ENCODE data around the gene ITGAE.

ITGAE gene

GRCh38 chr17:3812284-3812683 is 11.3 kb upstream of the ITGAE start:
- in situ Hi-C loops (cut with HindIII; ENCODE audit: low pct_unique_long_range_greater_than_20kb, low sequenced_read_pairs): no loop called here
- no peak for DNase-seq (ENCODE audit: low read depth in 1 of 2, low spot score in 1 of 2)
- no peak for TF ChIP-seq JUND (IDR thresholded peaks at IDR 0.05; ENCODE audit: low read depth)

GRCh38 chr17:3810019-3810418 is 9.0 kb upstream of the ITGAE start:
- no peak for TF ChIP-seq JUND (IDR thresholded peaks at IDR 0.05; ENCODE audit: low read depth)
- in situ Hi-C loops (cut with HindIII; ENCODE audit: low pct_unique_long_range_greater_than_20kb, low sequenced_read_pairs): no loop called here
- no peak for DNase-seq (ENCODE audit: low read depth in 1 of 2, low spot score in 1 of 2)

- TF ChIP-seq JUND (IDR thresholded peaks at IDR 0.05; ENCODE audit: low read depth): no peak
- DNase-seq (ENCODE audit: low read depth in 1 of 2, low spot score in 1 of 2): no peak
- in situ Hi-C loops (cut with HindIII; ENCODE audit: low pct_unique_long_range_greater_than_20kb, low sequenced_read_pairs): no loop called here
Observed at GRCh38 chr17:3809135-3809534, 8.1 kb upstream of the ITGAE start.

GRCh38 chr17:3808701-3809100 is 7.7 kb upstream of the ITGAE start:
- in situ Hi-C loops (cut with HindIII; ENCODE audit: low pct_unique_long_range_greater_than_20kb, low sequenced_read_pairs): no loop called here
- DNase-seq (ENCODE audit: low read depth in 1 of 2, low spot score in 1 of 2): no peak
- TF ChIP-seq JUND (IDR thresholded peaks at IDR 0.05; ENCODE audit: low read depth): no peak

GRCh38 chr17:3805581-3805980 is 4.6 kb upstream of the ITGAE start:
- DNase-seq (ENCODE audit: low read depth in 1 of 2, low spot score in 1 of 2): no peak
- no peak for TF ChIP-seq JUND (IDR thresholded peaks at IDR 0.05; ENCODE audit: low read depth)
- in situ Hi-C loops (cut with HindIII; ENCODE audit: low pct_unique_long_range_greater_than_20kb, low sequenced_read_pairs): no loop called here

- no peak for DNase-seq (ENCODE audit: low read depth in 1 of 2, low spot score in 1 of 2)
- TF ChIP-seq JUND (IDR thresholded peaks at IDR 0.05; ENCODE audit: low read depth): no peak
- in situ Hi-C loops (cut with HindIII; ENCODE audit: low pct_unique_long_range_greater_than_20kb, low sequenced_read_pairs): no loop called here
Observed at GRCh38 chr17:3804503-3804931, 3.5 kb upstream of the ITGAE start.

- DNase-seq (ENCODE audit: low read depth in 1 of 2, low spot score in 1 of 2): no peak
- TF ChIP-seq JUND (IDR thresholded peaks at IDR 0.05; ENCODE audit: low read depth): no peak
- in situ Hi-C loops (cut with HindIII; ENCODE audit: low pct_unique_long_range_greater_than_20kb, low sequenced_read_pairs): no loop called here
Observed at GRCh38 chr17:3803308-3803640, 2.3 kb upstream of the ITGAE start.

- in situ Hi-C loops (cut with HindIII; ENCODE audit: low pct_unique_long_range_greater_than_20kb, low sequenced_read_pairs): no loop called here
Observed at GRCh38 chr17:3802461-3803307, 1.7 kb upstream of the ITGAE start.

GRCh38 chr17:3801792-3802191 is 804 bp upstream of the ITGAE start:
- TF ChIP-seq JUND (IDR thresholded peaks at IDR 0.05; ENCODE audit: low read depth): no peak
- in situ Hi-C loops (cut with HindIII; ENCODE audit: low pct_unique_long_range_greater_than_20kb, low sequenced_read_pairs): no loop called here
- DNase-seq (ENCODE audit: low read depth in 1 of 2, low spot score in 1 of 2): no peak

More at GRCh38 chr17:3802461-3803307, 1.7 kb upstream of the ITGAE start:
- DNase-seq (ENCODE audit: low read depth in 1 of 2, low spot score in 1 of 2): peak in 1 of 2 experiments; percentile 32
- no peak for TF ChIP-seq JUND (IDR thresholded peaks at IDR 0.05; ENCODE audit: low read depth)

GRCh38 chr17:3801347-3801746 is 359 bp upstream of the ITGAE start:
- in situ Hi-C loops (cut with HindIII; ENCODE audit: low pct_unique_long_range_greater_than_20kb, low sequenced_read_pairs): no loop called here
- TF ChIP-seq JUND (IDR thresholded peaks at IDR 0.05; ENCODE audit: low read depth): no peak
- no peak for DNase-seq (ENCODE audit: low read depth in 1 of 2, low spot score in 1 of 2)

- TF ChIP-seq JUND (IDR thresholded peaks at IDR 0.05; ENCODE audit: low read depth): no peak
- in situ Hi-C loops (cut with HindIII; ENCODE audit: low pct_unique_long_range_greater_than_20kb, low sequenced_read_pairs): no loop called here
- no peak for DNase-seq (ENCODE audit: low read depth in 1 of 2, low spot score in 1 of 2)
Observed at GRCh38 chr17:3799181-3799945, 1.6 kb downstream of the ITGAE start.

GRCh38 chr17:3798273-3799180 is 2.5 kb downstream of the ITGAE start:
- TF ChIP-seq JUND (IDR thresholded peaks at IDR 0.05; ENCODE audit: low read depth): no peak
- in situ Hi-C loops (cut with HindIII; ENCODE audit: low pct_unique_long_range_greater_than_20kb, low sequenced_read_pairs): no loop called here
- DNase-seq (ENCODE audit: low read depth in 1 of 2, low spot score in 1 of 2): no peak
